Adrenal gland (tissue), 12 donors: Measurements from ENCODE around the gene SLIT3. TPM values are rescaled to one million over a fixed set of nuclear protein-coding genes. Genes with fewer than 3 reads are reported as not detected.

Experiments used
- DNase-seq, 7 donors: peaks; one replicate each; pipeline ENCODE4 v3.0.0-alpha.2; 2019 to 2020
- H3K27ac ChIP-seq, 5 donors: fragments of 200-600 bp; sonication (generic) in 4 of 5; 1 replicate in 3 of 5; 2 replicates in 2 of 5; pipeline versions ENCODE4 v1.5.1 to v1.8.0; 2016 to 2020; ENCODE audit warnings: mild to moderate bottlenecking in 1 of 5
- H3K27me3 ChIP-seq: fragments of 200-600 bp; 2 replicates; pipeline ENCODE4 v1.8.0; 2021
- H3K36me3 ChIP-seq, 2 donors: fragments of 200-600 bp; replicated peaks in 1 of 2; 1 replicate in 1 of 2; 2 replicates in 1 of 2; pipeline versions ENCODE4 v1.5.1 to v1.8.0; 2018 to 2022
- H3K4me1 ChIP-seq, 2 donors: fragments of 200-600 bp; replicated peaks in 1 of 2; 1 replicate in 1 of 2; 2 replicates in 1 of 2; pipeline versions ENCODE4 v1.5.1 to v1.8.0; 2018 to 2021
- H3K4me3 ChIP-seq, 4 donors: fragments of 200-600 bp; sonication (generic) in 3 of 4; one replicate each; pipeline ENCODE4 v1.5.1; 2016 to 2018
- H3K9me3 ChIP-seq, 3 donors: fragments of 200-600 bp; sonication (generic) in 1 of 3; replicated peaks in 1 of 3; 1 replicate in 2 of 3; 2 replicates in 1 of 3; pipeline versions ENCODE4 v1.5.1 to v1.8.0; 2016 to 2021
- CTCF ChIP-seq, 6 experiments: fragments of 450-650 bp in 4 of 6; fragments of 200-600 bp in 2 of 6; sonication (generic) in 1 of 6; IDR thresholded peaks; 1 replicate in 5 of 6; 2 replicates in 1 of 6; pipeline versions ENCODE4 v1.5.1 to v1.8.0; 2016 to 2021; ENCODE audit warnings: antibody characterized with exemption in 6 of 6, mild to moderate bottlenecking in 2 of 6, moderate library complexity in 1 of 6
- POLR2A ChIP-seq, 2 donors: fragments of 450-650 bp; IDR thresholded peaks; one replicate each; pipeline ENCODE4 v1.6.1; 2017; ENCODE audit warnings: antibody characterized with exemption in 2 of 2, mild to moderate bottlenecking in 2 of 2, moderate library complexity in 1 of 2
- WGBS, 4 donors: extraction: QIAGEN DNeasy Blood & Tissue Kit in 2 of 4; methylation state at CpG; one replicate each; pipeline versions ENCODE4 v1.1.5 to v1.1.7; 2013 to 2017; 5-methylcytosine and 5-hydroxymethylcytosine counted together
- intact Hi-C, 2 donors: fragments of 100-400 bp; cut with DNase I; formaldehyde crosslinking; loops; one replicate each; pipeline versions ENCODE4 v1.14.1 to v1.15.0; 2022 to 2023
- polyA plus RNA-seq, 3 donors: library from polyadenylated mRNA; stranded (reverse); fragments of 200-250 nt in 2 of 3; fragments of 350-450 nt in 1 of 3; fragmentation: Illumina TruSeq in 1 of 3; extraction: RNeasy Lipid Tissue Mini Kit (QIAGEN cat#74804) in 1 of 3; gene quantifications; one replicate each; pipeline ENCODE4 v1.2.3, GENCODE V29; 2013 to 2014
- total RNA-seq, 9 donors: library from RNA; depleted of rRNA in 4 of 9; stranded (reverse); fragments of >200 nt in 4 of 9; fragments of 120-200 nt in 1 of 9; fragmentation: NEBNext Ultra II Directional in 1 of 9; extraction: Animal tissue kit (Norgen Biotek cat#: 25700) in 1 of 9; gene quantifications; one replicate each; pipeline versions ENCODE4 v1.1.0 to v1.2.4, GENCODE V29; 2013 to 2023
- donor health status: healthy with polysubstance abuse.
- donor health status: Bipolar disorder and iron deficiency.
- donor health status: DM: yes; HTN: yes; CAD: no.
- donor health status: DM: no; HTN: no; CAD: no.
- donor health status: DM: no; HTN: no; CAD: no.
- donor health status: DM: yes; HTN: yes; CAD: no.

SLIT3 gene
- total and polyA plus RNA-seq, 12 donors = 10.0 to 94.1 (median 32.8) TPM

DNA sequence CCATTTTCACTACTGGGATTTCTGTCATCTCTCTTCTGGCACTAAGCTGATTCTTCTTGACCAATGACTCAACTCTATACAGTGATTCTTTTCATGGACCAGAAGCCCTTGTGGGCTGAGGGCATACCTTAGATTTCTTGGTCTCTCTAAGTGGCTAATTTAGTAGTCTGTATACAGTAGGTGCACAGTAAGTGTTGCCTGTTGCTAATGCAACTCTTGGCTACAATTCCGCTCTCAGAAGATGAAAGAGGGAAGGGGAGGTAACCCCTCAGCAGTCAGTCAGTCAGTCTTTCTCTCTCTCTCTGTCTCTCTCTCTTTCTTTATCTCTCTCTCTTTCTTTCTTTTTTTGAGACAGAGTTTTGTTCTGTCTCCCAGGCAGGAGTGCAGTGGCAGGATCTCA is 606.6 kb downstream of the SLIT3 start:
- DNase-seq = no peak
- Histone ChIP-seq H3K9me3 (no peaks in the 10 kb centered on the region), H3K27ac (no peak overlapping the region), H3K36me3 (no peaks in the 10 kb centered on the region), H3K27me3 (no peaks in the 10 kb centered on the region), H3K4me3 (no peak overlapping the region), H3K4me1 (peaks cover 0 to 6% of the 10 kb centered on the region in 2 donors)
- intact Hi-C loops = no loop called here
- TF ChIP-seq CTCF (IDR thresholded peaks at IDR 0.05) = no peak
- no peak for TF ChIP-seq POLR2A (IDR thresholded peaks at IDR 0.05)
- 93 to 100% (median 94%) methylated on average over 1 of the region's 1 CpG for WGBS, 4 donors

- intact Hi-C loops = no loop called here
Measured at GRCh38 chr5:168693883-168694282, 607.1 kb downstream of the SLIT3 start.

GRCh38 chr5:168693297-168693696 is 607.6 kb downstream of the SLIT3 start:
- no peak overlapping the region for H3K27ac ChIP-seq
- no peaks in the 10 kb centered on the region for H3K27me3 ChIP-seq
- H3K4me1 ChIP-seq = peaks cover 0 to 6% of the 10 kb centered on the region in 2 donors
- WGBS, 4 donors = 71 to 81% (median 73%) methylated on average over 5 of the region's 5 CpGs
- intact Hi-C loops = no loop called here
- TF ChIP-seq POLR2A (IDR thresholded peaks at IDR 0.05) = no peak
- no peak for TF ChIP-seq CTCF (IDR thresholded peaks at IDR 0.05)
- H3K4me3 ChIP-seq = no peak overlapping the region
- no peaks in the 10 kb centered on the region for H3K9me3 ChIP-seq
- no peaks in the 10 kb centered on the region for H3K36me3 ChIP-seq
- DNase-seq = no peak

More at GRCh38 chr5:168693883-168694282, 607.1 kb downstream of the SLIT3 start:
- Histone ChIP-seq H3K36me3 (no peaks in the 10 kb centered on the region), H3K4me3 (no peak overlapping the region), H3K27me3 (no peaks in the 10 kb centered on the region), H3K27ac (no peak overlapping the region), H3K4me1 (peaks cover 0 to 6% of the 10 kb centered on the region in 2 donors), H3K9me3 (no peaks in the 10 kb centered on the region)
- no peak for TF ChIP-seq POLR2A (IDR thresholded peaks at IDR 0.05)
- no peak for TF ChIP-seq CTCF (IDR thresholded peaks at IDR 0.05)
- 58 to 85% (median 71%) methylated on average over 2 to 3 of the region's 3 CpGs for WGBS, 4 donors
- no peak for DNase-seq

GRCh38 chr5:168691891-168692290 is 609.0 kb downstream of the SLIT3 start:
- H3K4me1 ChIP-seq = no peaks in the 10 kb centered on the region
- no peaks in the 10 kb centered on the region for H3K9me3 ChIP-seq
- H3K27ac ChIP-seq = no peak overlapping the region
- no peak for DNase-seq
- H3K27me3 ChIP-seq = no peaks in the 10 kb centered on the region
- no peak overlapping the region for H3K4me3 ChIP-seq
- intact Hi-C loops = no loop called here
- 88 to 90% (median 89%) methylated on average over 3 to 4 of the region's 4 CpGs for WGBS, 4 donors
- TF ChIP-seq CTCF (IDR thresholded peaks at IDR 0.05) (no peak), POLR2A (IDR thresholded peaks at IDR 0.05) (no peak)
- H3K36me3 ChIP-seq = no peaks in the 10 kb centered on the region
